Osteocyte (in vitro differentiated cells): ENCODE data around the gene GRXCR1. TPM values are rescaled to one million over a fixed set of nuclear protein-coding genes. Genes with fewer than 3 reads are reported as not detected.

Experiments
- DNase-seq: peaks from one replicate; pipeline ENCODE4 v3.0.0; 2021; ENCODE audit warnings: mixed read lengths; ENCODE audit not compliant: unreplicated experiment; ENCODE audit errors: extremely low spot score
- H3K27ac Mint-ChIP-seq: one replicate; pipeline ENCODE4 v1.8.0; 2021; ENCODE audit warnings: mild to moderate bottlenecking, mixed read lengths; ENCODE audit not compliant: unreplicated experiment
- H3K27me3 Mint-ChIP-seq: one replicate; pipeline ENCODE4 v1.8.0; 2021; ENCODE audit warnings: mixed read lengths; ENCODE audit not compliant: unreplicated experiment
- H3K36me3 Mint-ChIP-seq: one replicate; pipeline ENCODE4 v1.8.0; 2021; ENCODE audit warnings: mixed read lengths; ENCODE audit not compliant: unreplicated experiment
- H3K4me1 Mint-ChIP-seq: one replicate; pipeline ENCODE4 v1.8.0; 2021; ENCODE audit warnings: mixed read lengths; ENCODE audit not compliant: unreplicated experiment
- H3K4me3 Mint-ChIP-seq: one replicate; pipeline ENCODE4 v1.8.0; 2021; ENCODE audit warnings: mild to moderate bottlenecking, moderate library complexity, mixed read lengths; ENCODE audit not compliant: unreplicated experiment
- H3K9me3 Mint-ChIP-seq: one replicate; pipeline ENCODE4 v1.8.0; 2021; ENCODE audit warnings: mixed read lengths; ENCODE audit not compliant: unreplicated experiment
- total RNA-seq: library from RNA; stranded (reverse); gene quantifications from 2 replicates; pipeline ENCODE4 v1.2.1, GENCODE V29; 2021
- TF ChIP-seq, protein P1 (sequence below): fragments of 200-600 bp; sonication (generic); IDR thresholded peaks from 2 replicates; pipeline ENCODE4 v1.5.0; 2021; ENCODE audit warnings: antibody characterized with exemption, mild to moderate bottlenecking, moderate library complexity

The GRXCR1 gene
- total RNA-seq, 1 donor from 2014 or later: not detected

GRCh38 chr4:42945874-42946273, 53.4 kb downstream of the GRXCR1 start:
- Mint-ChIP-seq H3K9me3 (no peaks in the 10 kb centered on the region), H3K27me3 (no peaks in the 10 kb centered on the region), H3K36me3 (no peaks in the 10 kb centered on the region), H3K4me3 (no peak overlapping the region), H3K27ac (no peak overlapping the region), H3K4me1 (no peaks in the 10 kb centered on the region)
- TF ChIP-seq, protein P1, sequence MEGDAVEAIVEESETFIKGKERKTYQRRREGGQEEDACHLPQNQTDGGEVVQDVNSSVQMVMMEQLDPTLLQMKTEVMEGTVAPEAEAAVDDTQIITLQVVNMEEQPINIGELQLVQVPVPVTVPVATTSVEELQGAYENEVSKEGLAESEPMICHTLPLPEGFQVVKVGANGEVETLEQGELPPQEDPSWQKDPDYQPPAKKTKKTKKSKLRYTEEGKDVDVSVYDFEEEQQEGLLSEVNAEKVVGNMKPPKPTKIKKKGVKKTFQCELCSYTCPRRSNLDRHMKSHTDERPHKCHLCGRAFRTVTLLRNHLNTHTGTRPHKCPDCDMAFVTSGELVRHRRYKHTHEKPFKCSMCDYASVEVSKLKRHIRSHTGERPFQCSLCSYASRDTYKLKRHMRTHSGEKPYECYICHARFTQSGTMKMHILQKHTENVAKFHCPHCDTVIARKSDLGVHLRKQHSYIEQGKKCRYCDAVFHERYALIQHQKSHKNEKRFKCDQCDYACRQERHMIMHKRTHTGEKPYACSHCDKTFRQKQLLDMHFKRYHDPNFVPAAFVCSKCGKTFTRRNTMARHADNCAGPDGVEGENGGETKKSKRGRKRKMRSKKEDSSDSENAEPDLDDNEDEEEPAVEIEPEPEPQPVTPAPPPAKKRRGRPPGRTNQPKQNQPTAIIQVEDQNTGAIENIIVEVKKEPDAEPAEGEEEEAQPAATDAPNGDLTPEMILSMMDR: no peak
- no peak for DNase-seq

DNA sequence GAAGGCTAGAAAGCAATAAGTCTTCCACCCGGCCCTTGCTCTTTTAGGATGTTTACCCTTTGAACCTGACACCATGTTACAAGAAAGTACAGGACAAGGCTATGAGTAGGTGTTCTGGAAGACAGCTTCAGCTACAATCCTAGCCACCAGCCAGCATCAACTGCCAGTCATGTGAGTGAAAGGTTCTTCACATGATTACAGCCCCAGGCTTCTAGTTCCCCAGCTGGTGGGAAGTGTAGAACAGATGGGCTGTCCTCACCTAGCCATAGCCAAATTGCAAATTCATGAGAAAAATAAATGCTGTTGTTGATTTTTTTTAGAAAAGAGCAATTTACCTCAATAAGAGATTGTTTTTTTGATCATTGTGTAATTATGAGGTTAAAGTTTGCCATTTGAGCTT, 60.8 kb downstream of the GRXCR1 start:
- Mint-ChIP-seq H3K9me3 (no peaks in the 10 kb centered on the region), H3K4me1 (no peaks in the 10 kb centered on the region), H3K27ac (no peak overlapping the region), H3K27me3 (no peaks in the 10 kb centered on the region), H3K4me3 (no peak overlapping the region), H3K36me3 (no peaks in the 10 kb centered on the region)
- TF ChIP-seq, protein P1: no peak
- no peak for DNase-seq

GRCh38 chr4:42954963-42955669, 62.6 kb downstream of the GRXCR1 start:
- H3K27ac Mint-ChIP-seq: no peak overlapping the region
- TF ChIP-seq, protein P1: no peak
- H3K36me3 Mint-ChIP-seq: no peaks in the 10 kb centered on the region
- DNase-seq: no peak
- no peak overlapping the region for H3K4me3 Mint-ChIP-seq
- H3K9me3 Mint-ChIP-seq: no peaks in the 10 kb centered on the region
- no peaks in the 10 kb centered on the region for H3K27me3 Mint-ChIP-seq
- H3K4me1 Mint-ChIP-seq: no peaks in the 10 kb centered on the region

GRCh38 chr4:42955746-42956505, 63.4 kb downstream of the GRXCR1 start:
- TF ChIP-seq, protein P1: no peak
- Mint-ChIP-seq H3K9me3 (no peaks in the 10 kb centered on the region), H3K4me3 (no peak overlapping the region), H3K36me3 (no peaks in the 10 kb centered on the region), H3K27ac (no peak overlapping the region), H3K27me3 (no peaks in the 10 kb centered on the region), H3K4me1 (no peaks in the 10 kb centered on the region)
- no peak for DNase-seq

GRCh38 chr4:42965326-42965725, 72.8 kb downstream of the GRXCR1 start:
- no peaks in the 10 kb centered on the region for H3K4me1 Mint-ChIP-seq
- no peaks in the 10 kb centered on the region for H3K36me3 Mint-ChIP-seq
- DNase-seq: no peak
- H3K27me3 Mint-ChIP-seq: no peaks in the 10 kb centered on the region
- no peak overlapping the region for H3K4me3 Mint-ChIP-seq
- peaks cover 7% of the 10 kb centered on the region for H3K9me3 Mint-ChIP-seq
- TF ChIP-seq, protein P1: no peak
- H3K27ac Mint-ChIP-seq: no peak overlapping the region
